ENCODE results near the gene GHRH. TPM values are rescaled to one million over a fixed set of nuclear protein-coding genes. Genes with fewer than 3 reads are reported as not detected.

GHRH gene
- total and polyA plus RNA-seq, 2 experiments from 2014 or later, result not detected

GRCh38 chr20:37249304-37249703, 12.3 kb downstream of the GHRH start:
- no peak overlapping the region for H2AFZ ChIP-seq
- WGBS (ENCODE audit: low lambda C conversion rate, missing lambda C conversion rate), result 98% methylated on average over 2 of the region's 2 CpGs
- H4K20me1 ChIP-seq (ENCODE audit: insufficient read depth, poor library complexity, severe bottlenecking), result no peaks in the 10 kb centered on the region
- no peaks in the 10 kb centered on the region for H3K36me3 ChIP-seq (replicated peaks; ENCODE audit: insufficient read depth, low read depth)
- DNase-seq (ENCODE audit: low spot score), result no peak
- TF ChIP-seq EZH2phosphoT487 (IDR thresholded peaks at IDR 0.05; ENCODE audit: low read depth, severe bottlenecking, unreplicated experiment), result no peak
- TF ChIP-seq CTCF (IDR thresholded peaks at IDR 0.05; ENCODE audit: poor library complexity), result no peak
- no peak for TF ChIP-seq EZH2 (IDR thresholded peaks at IDR 0.05; ENCODE audit: borderline replicate concordance)
- no peaks in the 10 kb centered on the region for H3K79me2 ChIP-seq
- H3K9me2 ChIP-seq (replicated peaks; ENCODE audit: insufficient read depth), result no peaks in the 10 kb centered on the region
- H3K4me1 ChIP-seq (ENCODE audit: insufficient read depth), result no peaks in the 10 kb centered on the region
- no peaks in the 10 kb centered on the region for H3K9me3 ChIP-seq (ENCODE audit: low read depth)
- H3K4me2 ChIP-seq, result no peak overlapping the region
- H3K27ac ChIP-seq, result no peak overlapping the region
- no peaks in the 10 kb centered on the region for H3K27me3 ChIP-seq
- H3K4me3 ChIP-seq, result no peak overlapping the region

- Histone ChIP-seq H3K27me3 (no peaks in the 10 kb centered on the region), H3K9me2 (replicated peaks; ENCODE audit: insufficient read depth) (no peaks in the 10 kb centered on the region), H3K79me2 (no peaks in the 10 kb centered on the region), H3K4me1 (ENCODE audit: insufficient read depth) (no peaks in the 10 kb centered on the region), H3K27ac (no peak overlapping the region), H3K9me3 (ENCODE audit: low read depth) (no peaks in the 10 kb centered on the region), H3K4me2 (no peak overlapping the region), H3K4me3 (no peak overlapping the region), H4K20me1 (ENCODE audit: insufficient read depth, poor library complexity, severe bottlenecking) (no peaks in the 10 kb centered on the region), H2AFZ (no peak overlapping the region), H3K36me3 (replicated peaks; ENCODE audit: insufficient read depth, low read depth) (no peaks in the 10 kb centered on the region)
- 74% methylated on average over 1 of the region's 1 CpG for WGBS (ENCODE audit: low lambda C conversion rate, missing lambda C conversion rate)
- no peak for DNase-seq (ENCODE audit: low spot score)
- TF ChIP-seq EZH2 (IDR thresholded peaks at IDR 0.05; ENCODE audit: borderline replicate concordance) (no peak), CTCF (IDR thresholded peaks at IDR 0.05; ENCODE audit: poor library complexity) (no peak), EZH2phosphoT487 (IDR thresholded peaks at IDR 0.05; ENCODE audit: low read depth, severe bottlenecking, unreplicated experiment) (no peak)
Measured at GRCh38 chr20:37247547-37247946, 14.1 kb downstream of the GHRH start.

GRCh38 chr20:37246736-37247135, 14.9 kb downstream of the GHRH start:
- no peaks in the 10 kb centered on the region for H3K79me2 ChIP-seq
- H3K4me1 ChIP-seq (ENCODE audit: insufficient read depth), result no peaks in the 10 kb centered on the region
- no peak overlapping the region for H3K4me3 ChIP-seq
- WGBS (ENCODE audit: low lambda C conversion rate, missing lambda C conversion rate), result 97% methylated on average over 5 of the region's 5 CpGs
- DNase-seq (ENCODE audit: low spot score), result no peak
- H3K9me2 ChIP-seq (replicated peaks; ENCODE audit: insufficient read depth), result no peaks in the 10 kb centered on the region
- TF ChIP-seq CTCF (IDR thresholded peaks at IDR 0.05; ENCODE audit: poor library complexity) (no peak), EZH2 (IDR thresholded peaks at IDR 0.05; ENCODE audit: borderline replicate concordance) (no peak), EZH2phosphoT487 (IDR thresholded peaks at IDR 0.05; ENCODE audit: low read depth, severe bottlenecking, unreplicated experiment) (no peak)
- no peak overlapping the region for H3K27ac ChIP-seq
- no peaks in the 10 kb centered on the region for H4K20me1 ChIP-seq (ENCODE audit: insufficient read depth, poor library complexity, severe bottlenecking)
- H3K4me2 ChIP-seq, result no peak overlapping the region
- no peaks in the 10 kb centered on the region for H3K9me3 ChIP-seq (ENCODE audit: low read depth)
- H3K27me3 ChIP-seq, result no peaks in the 10 kb centered on the region
- no peaks in the 10 kb centered on the region for H3K36me3 ChIP-seq (replicated peaks; ENCODE audit: insufficient read depth, low read depth)
- no peak overlapping the region for H2AFZ ChIP-seq

All from hepatocyte (in vitro differentiated cells).